GM19035 (cell line): ENCODE results near the gene FTO.

Experiments
- ATAC-seq: cut with Tn5 transposase; IDR thresholded peaks from one replicate; pipeline ENCODE4 v1.9.1; 2021; ENCODE audit not compliant: unreplicated experiment

Gene FTO

GRCh38 chr16:54070789-54071343 is 366.9 kb downstream of the FTO start:
- no peak for ATAC-seq

GRCh38 chr16:54071514-54071913 is 367.6 kb downstream of the FTO start:
- no peak for ATAC-seq

GRCh38 chr16:54072237-54072636 is 368.3 kb downstream of the FTO start:
- no peak for ATAC-seq

GRCh38 chr16:54073356-54073755 is 369.4 kb downstream of the FTO start:
- no peak for ATAC-seq

- ATAC-seq: no peak
Measured at GRCh38 chr16:54075446-54075845, 371.5 kb downstream of the FTO start.

GRCh38 chr16:54076006-54076504 is 372.1 kb downstream of the FTO start:
- ATAC-seq: no peak

- no peak for ATAC-seq
Measured at GRCh38 chr16:54077050-54077821, 373.3 kb downstream of the FTO start.

- ATAC-seq: no peak
Measured at GRCh38 chr16:54080524-54081008, 376.6 kb downstream of the FTO start.

GRCh38 chr16:54086791-54087190 is 382.8 kb downstream of the FTO start:
- ATAC-seq: no peak

- no peak for ATAC-seq
Measured at GRCh38 chr16:54090602-54091001, 386.6 kb downstream of the FTO start.

- no peak for ATAC-seq
Measured at GRCh38 chr16:54093281-54093680, 389.3 kb downstream of the FTO start.

GRCh38 chr16:54094641-54095040 is 390.7 kb downstream of the FTO start:
- no peak for ATAC-seq

- no peak for ATAC-seq
Measured at GRCh38 chr16:54096607-54097006, 392.7 kb downstream of the FTO start.

GRCh38 chr16:54097774-54098173 is 393.8 kb downstream of the FTO start:
- ATAC-seq: no peak

- ATAC-seq: no peak
Measured at GRCh38 chr16:54098247-54098646, 394.3 kb downstream of the FTO start.

- no peak for ATAC-seq
Measured at GRCh38 chr16:54099627-54100026, 395.7 kb downstream of the FTO start.

GRCh38 chr16:54102888-54103866 is 399.2 kb downstream of the FTO start:
- no peak for ATAC-seq

- ATAC-seq: no peak
Measured at GRCh38 chr16:54106057-54106456, 402.1 kb downstream of the FTO start.

- no peak for ATAC-seq
Measured at GRCh38 chr16:54107583-54108202, 403.7 kb downstream of the FTO start.

- no peak for ATAC-seq
Measured at GRCh38 chr16:54110016-54110981, 406.3 kb downstream of the FTO start.
